IPS DF 6.9 (cell line): ENCODE data around the gene OR6C76.
"Not testable (repeated sequence)": the region's sequence is repeated elsewhere in the genome, so short reads cannot be mapped to it uniquely, and the experiment has no call there.

Experiments used
- DNase-seq: peaks from one replicate; pipeline ENCODE4 v3.0.0-alpha.2; 2013; ENCODE audit warnings: low read depth, low spot score
- H3K27ac ChIP-seq: one replicate; pipeline ENCODE4 v1.5.1; 2013; ENCODE audit warnings: low read length, control low read depth
- H3K27me3 ChIP-seq: 2 replicates; pipeline ENCODE4 v1.6.1; 2013; ENCODE audit warnings: mild to moderate bottlenecking, low read length; ENCODE audit not compliant: control insufficient read depth, insufficient read depth
- H3K36me3 ChIP-seq: 2 replicates; pipeline ENCODE4 v1.6.1; 2013; ENCODE audit warnings: low read length; ENCODE audit not compliant: control insufficient read depth, insufficient read depth
- H3K4me1 ChIP-seq: 2 replicates; pipeline ENCODE4 v1.6.1; 2013; ENCODE audit warnings: low read length; ENCODE audit not compliant: control insufficient read depth, insufficient read depth
- H3K4me3 ChIP-seq: 2 replicates; pipeline ENCODE4 v1.5.1; 2013; ENCODE audit warnings: mild to moderate bottlenecking, low read length
- H3K9me3 ChIP-seq: 2 replicates; pipeline ENCODE4 v1.6.1; 2013; ENCODE audit warnings: low read length, inconsistent platforms; ENCODE audit not compliant: control insufficient read depth, insufficient read depth
- WGBS: extraction: QIAGEN DNeasy Blood & Tissue Kit; methylation state at CpG from one replicate; pipeline ENCODE4 v1.1.7; 2013; ENCODE audit warnings: mixed read lengths, missing lambda C conversion rate; ENCODE audit not compliant: insufficient read length, insufficient coverage; 5-methylcytosine and 5-hydroxymethylcytosine counted together

Gene OR6C76

GRCh38 chr12:55414889-55415288 lies 11.2 kb upstream of the OR6C76 start:
- not testable (repeated sequence) for H3K27me3 ChIP-seq, H3K4me3 ChIP-seq, H3K4me1 ChIP-seq, H3K36me3 ChIP-seq, H3K9me3 ChIP-seq, H3K27ac ChIP-seq, DNase-seq
- no CpG with 5 or more reads among the region's 34 CpGs for WGBS

- DNase-seq: no peak
- Histone ChIP-seq H3K9me3 (no peaks in the 10 kb centered on the region), H3K4me3 (no peak overlapping the region), H3K27me3 (no peaks in the 10 kb centered on the region), H3K4me1 (0 out of 2 replicates have a peak, but pooled peaks cover 3% of the 10 kb centered on the region), H3K27ac (no peak overlapping the region), H3K36me3 (no peaks in the 10 kb centered on the region)
- no CpG with 5 or more reads among the region's 1 CpG for WGBS
Observed at GRCh38 chr12:55416961-55417360, 9.1 kb upstream of the OR6C76 start.

- DNase-seq: no peak
- 0 out of 2 replicates have a peak, but pooled peaks cover 2% of the 10 kb centered on the region for H3K4me1 ChIP-seq
- no peaks in the 10 kb centered on the region for H3K9me3 ChIP-seq
- no peak overlapping the region for H3K27ac ChIP-seq
- H3K36me3 ChIP-seq: no peaks in the 10 kb centered on the region
- WGBS: no CpG with 5 or more reads among the region's 2 CpGs
- no peaks in the 10 kb centered on the region for H3K27me3 ChIP-seq
- H3K4me3 ChIP-seq: no peak overlapping the region
Observed at GRCh38 chr12:55420307-55420962, 5.6 kb upstream of the OR6C76 start.

- Histone ChIP-seq H3K36me3 (no peaks in the 10 kb centered on the region), H3K4me3 (no peak overlapping the region), H3K27me3 (no peaks in the 10 kb centered on the region), H3K9me3 (no peaks in the 10 kb centered on the region), H3K27ac (no peak overlapping the region), H3K4me1 (no peaks in the 10 kb centered on the region)
- no CpG with 5 or more reads among the region's 1 CpG for WGBS
- no peak for DNase-seq
Observed at GRCh38 chr12:55428331-55429243, 2.5 kb downstream of the OR6C76 start.

GRCh38 chr12:55441233-55441632 lies 15.2 kb downstream of the OR6C76 start:
- not testable (repeated sequence) for H3K36me3 ChIP-seq, H3K9me3 ChIP-seq, H3K4me1 ChIP-seq, H3K4me3 ChIP-seq, DNase-seq, H3K27me3 ChIP-seq, H3K27ac ChIP-seq
- no CpG with 5 or more reads among the region's 5 CpGs for WGBS

- WGBS: no CpG with 5 or more reads among the region's 2 CpGs
- no peaks in the 10 kb centered on the region for H3K27me3 ChIP-seq
Observed at GRCh38 chr12:55443776-55444175, 17.7 kb downstream of the OR6C76 start, which contains the start of gene OR6C2. TSS of gene OR6C2 (plus strand) at chr12:55444076. CDS start at chr12:55452214, 8,138 bp downstream.

GRCh38 chr12:55445357-55445756 lies 19.3 kb downstream of the OR6C76 start:
- WGBS: no CpG with 5 or more reads among the region's 1 CpG
- H3K27ac ChIP-seq: no peak overlapping the region
- DNase-seq: no peak

More at GRCh38 chr12:55443776-55444175, 17.7 kb downstream of the OR6C76 start, which contains the start of gene OR6C2:
- Histone ChIP-seq H3K9me3 (no peaks in the 10 kb centered on the region), H3K27ac (no peak within 1 kb of the TSS), H3K4me3 (no peak within 1 kb of the TSS), H3K4me1 (no peaks in the 10 kb centered on the region), H3K36me3 (no peaks in the 10 kb centered on the region)
- no peak for DNase-seq

GRCh38 chr12:55446326-55446725 lies 20.3 kb downstream of the OR6C76 start:
- no peaks in the 10 kb centered on the region for H3K4me1 ChIP-seq
- no peak overlapping the region for H3K4me3 ChIP-seq
- DNase-seq: no peak

More at GRCh38 chr12:55445357-55445756, 19.3 kb downstream of the OR6C76 start:
- Histone ChIP-seq H3K4me3 (no peak overlapping the region), H3K4me1 (no peaks in the 10 kb centered on the region), H3K36me3 (no peaks in the 10 kb centered on the region), H3K9me3 (no peaks in the 10 kb centered on the region), H3K27me3 (no peaks in the 10 kb centered on the region)

GRCh38 chr12:55448825-55449224 lies 22.8 kb downstream of the OR6C76 start:
- Histone ChIP-seq H3K4me3 (no peak overlapping the region), H3K27ac (no peak overlapping the region), H3K27me3 (no peaks in the 10 kb centered on the region), H3K9me3 (no peaks in the 10 kb centered on the region), H3K4me1 (no peaks in the 10 kb centered on the region), H3K36me3 (no peaks in the 10 kb centered on the region)
- DNase-seq: no peak

More at GRCh38 chr12:55446326-55446725, 20.3 kb downstream of the OR6C76 start:
- WGBS: no CpG with 5 or more reads among the region's 5 CpGs
- no peaks in the 10 kb centered on the region for H3K36me3 ChIP-seq
- no peaks in the 10 kb centered on the region for H3K27me3 ChIP-seq
- no peak overlapping the region for H3K27ac ChIP-seq
- H3K9me3 ChIP-seq: no peaks in the 10 kb centered on the region

- H3K4me3 ChIP-seq, H3K9me3 ChIP-seq, H3K4me1 ChIP-seq, DNase-seq, H3K27me3 ChIP-seq, H3K27ac ChIP-seq, H3K36me3 ChIP-seq: not testable (repeated sequence)
- WGBS: no CpG with 5 or more reads among the region's 1 CpG
Observed at GRCh38 chr12:55464926-55465325, 38.9 kb downstream of the OR6C76 start.
